NCI-H2227 treated with DMSO at 0.1 percent for 48 hours (cell line): ENCODE data around the gene TAF1L.
"Not testable (repeated sequence)": the region's sequence is repeated elsewhere in the genome, so short reads cannot be mapped to it uniquely, and the experiment has no call there.

Experiments used
- DNase-seq: peaks from one replicate; lab custom pipeline; 2025; lab: John Stamatoyannopoulos, UW

TAF1L gene, protein sequence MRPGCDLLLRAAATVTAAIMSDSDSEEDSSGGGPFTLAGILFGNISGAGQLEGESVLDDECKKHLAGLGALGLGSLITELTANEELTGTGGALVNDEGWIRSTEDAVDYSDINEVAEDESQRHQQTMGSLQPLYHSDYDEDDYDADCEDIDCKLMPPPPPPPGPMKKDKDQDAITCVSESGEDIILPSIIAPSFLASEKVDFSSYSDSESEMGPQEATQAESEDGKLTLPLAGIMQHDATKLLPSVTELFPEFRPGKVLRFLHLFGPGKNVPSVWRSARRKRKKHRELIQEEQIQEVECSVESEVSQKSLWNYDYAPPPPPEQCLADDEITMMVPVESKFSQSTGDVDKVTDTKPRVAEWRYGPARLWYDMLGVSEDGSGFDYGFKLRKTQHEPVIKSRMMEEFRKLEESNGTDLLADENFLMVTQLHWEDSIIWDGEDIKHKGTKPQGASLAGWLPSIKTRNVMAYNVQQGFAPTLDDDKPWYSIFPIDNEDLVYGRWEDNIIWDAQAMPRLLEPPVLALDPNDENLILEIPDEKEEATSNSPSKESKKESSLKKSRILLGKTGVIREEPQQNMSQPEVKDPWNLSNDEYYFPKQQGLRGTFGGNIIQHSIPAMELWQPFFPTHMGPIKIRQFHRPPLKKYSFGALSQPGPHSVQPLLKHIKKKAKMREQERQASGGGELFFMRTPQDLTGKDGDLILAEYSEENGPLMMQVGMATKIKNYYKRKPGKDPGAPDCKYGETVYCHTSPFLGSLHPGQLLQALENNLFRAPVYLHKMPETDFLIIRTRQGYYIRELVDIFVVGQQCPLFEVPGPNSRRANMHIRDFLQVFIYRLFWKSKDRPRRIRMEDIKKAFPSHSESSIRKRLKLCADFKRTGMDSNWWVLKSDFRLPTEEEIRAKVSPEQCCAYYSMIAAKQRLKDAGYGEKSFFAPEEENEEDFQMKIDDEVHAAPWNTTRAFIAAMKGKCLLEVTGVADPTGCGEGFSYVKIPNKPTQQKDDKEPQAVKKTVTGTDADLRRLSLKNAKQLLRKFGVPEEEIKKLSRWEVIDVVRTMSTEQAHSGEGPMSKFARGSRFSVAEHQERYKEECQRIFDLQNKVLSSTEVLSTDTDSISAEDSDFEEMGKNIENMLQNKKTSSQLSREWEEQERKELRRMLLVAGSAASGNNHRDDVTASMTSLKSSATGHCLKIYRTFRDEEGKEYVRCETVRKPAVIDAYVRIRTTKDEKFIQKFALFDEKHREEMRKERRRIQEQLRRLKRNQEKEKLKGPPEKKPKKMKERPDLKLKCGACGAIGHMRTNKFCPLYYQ (N-terminal part only)

DNA sequence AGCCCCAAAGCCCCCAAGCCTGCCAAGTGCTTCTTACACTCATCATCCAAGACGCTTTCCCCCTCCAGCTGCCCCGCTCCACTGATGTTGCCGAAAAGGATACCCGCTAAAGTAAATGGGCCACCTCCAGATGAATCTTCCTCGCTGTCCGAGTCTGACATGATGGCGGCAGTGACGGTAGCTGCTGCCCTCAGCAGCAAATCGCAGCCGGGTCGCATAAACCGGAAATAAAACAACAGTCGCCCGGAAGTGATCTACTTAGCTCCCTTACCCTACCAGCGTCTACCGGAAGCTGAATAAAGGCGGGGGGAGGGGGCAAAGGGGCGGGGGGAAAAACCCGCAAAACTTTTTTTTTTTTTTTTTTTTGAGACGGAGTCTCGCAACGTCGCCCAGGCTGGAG lies at the start of gene TAF1L:
TSS of gene TAF1L (minus strand) at position 308 of the 400 bp plus-strand sequence. CDS start at position 218, 90 bp downstream.
- DNase-seq, result no peak

DNA sequence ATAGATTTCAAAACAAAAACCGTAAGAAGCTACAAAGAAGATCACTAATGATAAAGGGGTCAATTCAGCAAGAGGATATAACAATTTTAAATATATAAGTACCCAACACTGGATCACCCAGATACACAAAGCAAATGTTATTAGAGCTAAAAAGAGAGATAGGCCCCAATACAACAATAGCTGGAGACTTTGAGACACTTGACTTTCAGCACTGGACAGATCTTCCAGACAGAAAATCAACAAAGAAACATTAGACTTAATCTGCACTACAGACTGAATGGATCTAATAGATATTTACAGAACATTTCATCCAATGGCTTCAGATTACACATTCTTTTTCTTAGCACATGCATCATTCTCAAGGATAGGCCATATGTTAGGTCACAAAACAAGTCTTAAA lies 46.3 kb upstream of the TAF1L start:
- DNase-seq, result no peak

DNA sequence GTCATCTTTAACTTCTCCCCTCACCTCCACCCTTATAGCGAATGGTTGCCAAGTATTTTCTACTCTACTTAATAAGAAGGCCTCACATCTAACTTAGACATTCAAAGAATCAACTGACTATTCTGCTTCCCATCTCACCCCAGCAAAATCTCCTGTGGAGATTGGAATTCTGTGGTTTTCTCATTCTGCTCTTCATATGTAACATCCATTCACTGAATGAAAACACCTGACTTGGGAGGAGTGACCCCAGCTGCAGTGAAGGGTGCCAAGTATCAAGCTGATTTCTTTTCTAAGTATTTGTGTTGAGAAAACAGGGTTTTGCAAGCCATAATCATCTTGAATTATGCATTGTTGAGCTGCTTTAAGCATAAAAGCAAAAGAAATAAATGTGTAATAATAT lies 42.5 kb upstream of the TAF1L start:
- DNase-seq, result no peak

DNA sequence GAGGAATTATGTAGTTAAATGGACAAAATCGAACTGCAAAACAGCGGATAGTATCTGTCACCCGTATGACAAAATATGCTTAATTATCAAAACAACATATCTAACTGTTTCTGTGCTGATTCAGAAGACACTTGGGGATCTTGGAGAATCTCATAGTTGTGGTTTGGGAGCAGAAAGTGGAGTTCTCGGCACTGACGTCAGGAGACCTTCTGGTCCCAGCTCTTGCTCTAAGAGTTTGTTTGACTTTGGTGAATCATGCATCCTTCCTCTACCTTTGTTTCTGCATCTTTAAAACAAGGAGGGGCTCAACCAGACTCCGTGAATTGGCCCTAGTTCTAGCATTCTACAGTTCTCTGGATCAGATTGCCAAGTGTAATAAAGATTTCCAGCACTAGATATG lies 37.0 kb upstream of the TAF1L start:
- DNase-seq, result no peak

DNA sequence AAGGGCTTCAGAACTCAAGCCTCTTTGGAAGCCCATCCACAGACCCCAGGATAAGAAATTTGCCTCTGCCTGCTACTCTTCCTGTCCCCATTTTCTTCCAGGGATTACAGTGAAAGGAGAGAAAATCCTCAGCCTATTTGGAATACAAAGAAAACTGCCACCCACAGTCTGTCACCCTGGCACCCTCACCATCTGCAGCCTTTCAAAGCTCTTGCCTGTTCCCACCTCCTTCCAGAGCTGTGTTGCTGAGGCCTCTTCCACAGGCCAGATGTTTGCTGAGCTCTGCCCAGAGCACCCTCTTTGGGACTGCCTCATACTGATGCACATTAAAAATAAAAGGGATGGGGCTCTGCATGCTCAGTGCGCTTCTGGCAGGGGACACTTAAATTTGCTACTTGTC lies 35.9 kb upstream of the TAF1L start:
- no peak for DNase-seq

DNA sequence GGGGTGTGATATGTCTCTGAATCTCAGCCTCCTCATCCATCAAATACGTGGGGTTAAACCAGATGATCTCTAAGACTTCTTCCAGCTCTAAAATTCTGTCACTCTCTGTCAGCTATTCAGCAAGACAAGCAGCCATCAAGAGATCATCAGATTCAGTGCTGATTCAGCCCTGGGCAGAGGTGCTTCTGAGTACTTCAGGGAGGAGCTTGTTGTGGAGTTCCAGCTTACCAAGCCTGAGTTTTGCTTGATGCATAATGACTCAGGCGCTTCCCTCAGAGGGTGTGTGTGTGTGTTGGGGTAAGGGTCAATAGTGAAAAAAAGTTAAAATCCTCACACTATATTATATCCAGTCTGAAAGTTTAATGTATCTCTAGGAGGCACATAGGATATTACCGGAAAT lies 29.6 kb upstream of the TAF1L start:
- no peak for DNase-seq

DNA sequence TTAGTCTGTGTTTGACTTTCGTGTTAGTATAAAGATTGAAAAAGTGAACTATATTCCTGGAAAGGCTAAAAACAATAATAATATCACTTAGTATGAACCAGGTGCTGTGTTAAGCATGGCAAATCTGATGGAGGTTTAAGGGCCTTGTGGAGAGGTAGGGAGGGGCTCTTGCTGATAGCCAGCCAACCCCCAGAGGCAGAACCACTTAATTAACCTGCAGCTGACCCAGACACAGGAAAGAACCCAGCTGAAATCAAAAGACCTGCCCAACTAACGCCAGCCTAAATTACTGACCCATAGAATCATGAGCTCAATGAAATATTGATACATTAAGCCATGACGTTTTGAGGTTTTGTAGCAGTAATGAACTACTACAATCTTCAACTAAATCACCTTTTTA lies 28.3 kb upstream of the TAF1L start:
- DNase-seq, result no peak

DNA sequence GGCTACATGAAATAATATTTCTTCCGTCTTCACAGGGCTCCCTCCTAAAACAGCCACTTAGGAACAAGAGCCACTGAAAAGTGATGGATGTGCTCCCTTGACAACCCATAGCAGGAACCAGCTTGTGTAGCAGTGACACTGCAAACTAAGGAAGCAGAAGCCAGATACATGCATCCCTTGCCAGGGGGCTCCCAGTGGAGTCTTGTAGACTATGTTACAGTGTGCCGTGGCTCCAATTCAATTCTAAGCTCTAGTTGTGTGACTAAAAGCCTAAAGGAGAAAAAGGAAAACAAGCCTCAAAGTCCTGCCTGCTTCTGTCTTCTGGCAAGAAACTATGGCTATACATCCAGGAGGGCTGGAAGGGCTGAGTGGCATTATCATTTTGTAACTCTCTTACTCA lies 12.2 kb upstream of the TAF1L start:
- DNase-seq, result no peak

DNA sequence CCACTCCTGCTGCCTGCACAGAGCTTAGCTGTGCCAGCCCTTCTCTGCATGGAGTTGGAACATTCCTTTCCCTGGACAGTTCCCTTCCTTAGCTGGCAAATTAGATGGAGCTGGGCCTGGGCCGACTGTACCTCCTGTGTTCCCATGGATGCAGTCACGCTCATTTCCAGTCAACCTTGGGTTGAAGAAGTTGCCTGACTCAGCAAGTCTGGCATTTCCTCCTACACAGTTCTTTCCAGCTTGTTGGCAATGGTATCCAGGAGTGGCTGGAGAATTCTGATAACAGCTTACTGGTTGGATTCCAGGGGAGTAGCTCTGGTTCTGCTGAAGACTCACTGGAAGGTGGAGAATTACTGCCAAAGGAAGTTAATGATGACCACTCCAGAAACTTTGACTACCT lies 9.2 kb upstream of the TAF1L start:
- DNase-seq, result no peak

DNA sequence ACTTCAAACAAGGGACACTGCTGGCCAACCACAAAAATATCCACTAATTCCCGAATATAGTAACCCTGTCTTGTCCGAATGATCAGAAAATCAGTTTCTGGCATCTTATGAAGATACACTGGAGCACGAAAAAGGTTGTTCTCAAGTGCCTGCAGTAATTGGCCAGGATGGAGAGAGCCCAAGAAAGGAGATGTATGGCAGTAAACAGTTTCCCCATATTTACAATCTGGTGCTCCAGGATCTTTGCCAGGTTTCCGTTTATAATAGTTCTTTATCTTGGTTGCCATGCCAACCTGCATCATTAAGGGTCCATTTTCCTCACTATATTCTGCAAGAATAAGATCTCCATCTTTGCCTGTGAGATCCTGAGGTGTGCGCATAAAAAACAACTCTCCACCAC lies 2.3 kb downstream of the TAF1L start:
- not testable (repeated sequence) for DNase-seq

DNA sequence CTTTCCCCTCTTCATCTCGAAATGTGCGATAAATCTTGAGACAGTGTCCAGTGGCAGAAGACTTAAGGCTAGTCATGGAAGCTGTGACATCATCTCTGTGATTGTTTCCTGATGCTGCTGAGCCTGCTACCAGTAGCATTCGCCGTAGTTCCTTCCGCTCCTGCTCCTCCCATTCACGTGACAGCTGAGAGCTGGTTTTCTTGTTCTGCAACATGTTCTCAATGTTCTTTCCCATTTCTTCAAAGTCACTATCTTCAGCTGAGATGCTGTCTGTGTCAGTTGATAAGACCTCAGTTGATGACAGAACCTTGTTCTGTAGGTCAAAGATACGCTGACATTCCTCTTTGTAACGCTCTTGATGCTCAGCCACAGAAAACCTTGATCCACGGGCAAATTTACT lies 3.5 kb downstream of the TAF1L start:
- no peak for DNase-seq

DNA sequence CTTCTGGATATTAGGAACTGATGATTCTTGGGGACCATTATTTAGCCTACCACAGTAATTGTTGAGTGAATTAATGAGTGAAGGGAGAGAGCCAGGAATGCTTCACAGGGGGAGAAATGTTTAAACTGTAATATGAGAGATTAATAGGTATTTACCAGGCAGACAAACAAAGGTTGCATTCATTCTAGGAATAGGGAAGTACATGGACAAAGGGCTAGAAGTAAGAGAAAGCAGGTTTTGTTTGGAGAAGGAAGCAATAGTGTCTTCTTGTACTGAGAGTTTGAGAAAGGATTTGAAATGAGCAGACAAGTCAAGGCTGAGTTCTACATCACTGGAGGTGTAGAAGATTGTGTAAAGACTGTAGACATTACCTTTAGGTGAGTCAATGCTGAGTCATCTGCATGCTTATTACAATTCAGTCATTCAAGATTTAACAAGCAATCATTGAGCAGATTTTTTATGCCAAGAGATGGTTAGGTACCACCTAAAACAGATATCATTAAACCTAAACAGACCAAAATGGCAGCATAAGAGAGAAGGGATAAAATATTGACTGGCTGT lies 8.0 kb downstream of the TAF1L start:
- no peak for DNase-seq

DNA sequence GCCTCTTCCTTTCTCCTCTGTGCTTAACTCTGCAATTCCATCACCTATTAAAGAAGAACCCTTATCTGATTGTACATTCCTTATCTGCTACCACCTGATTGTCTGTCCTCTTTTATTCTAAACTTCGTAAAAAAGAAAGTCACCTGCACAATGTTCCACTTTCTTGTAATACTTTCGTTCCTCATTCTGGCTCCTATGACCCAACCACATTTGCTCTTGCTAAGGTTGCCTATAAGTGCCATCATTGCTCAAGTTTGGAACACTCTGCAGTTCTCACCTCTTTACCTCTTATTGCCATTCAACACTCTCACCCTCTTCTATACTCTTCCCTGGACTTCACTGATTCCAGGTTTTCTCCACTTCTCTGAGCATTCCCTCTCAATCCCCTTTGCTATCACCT lies 10.1 kb downstream of the TAF1L start:
- DNase-seq, result no peak

DNA sequence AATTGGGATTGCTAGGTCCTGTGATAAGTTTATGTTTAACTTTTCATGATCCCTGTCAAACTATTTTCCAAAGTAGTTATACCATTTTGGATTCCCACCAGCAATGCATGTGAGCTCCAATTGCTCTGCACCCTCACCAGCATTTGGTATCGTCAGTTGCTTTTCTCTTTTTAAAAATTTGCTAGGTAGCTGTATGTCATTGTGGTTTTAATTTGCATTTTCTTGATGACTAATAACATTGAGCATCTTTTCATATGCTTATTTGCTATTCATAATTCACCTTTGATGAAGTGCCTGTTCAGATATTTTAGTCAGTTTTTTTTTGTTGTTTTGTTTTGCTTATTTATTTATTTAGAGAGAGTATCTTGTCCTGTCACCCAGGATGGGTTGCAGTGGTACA lies 12.5 kb downstream of the TAF1L start:
- DNase-seq, result no peak

DNA sequence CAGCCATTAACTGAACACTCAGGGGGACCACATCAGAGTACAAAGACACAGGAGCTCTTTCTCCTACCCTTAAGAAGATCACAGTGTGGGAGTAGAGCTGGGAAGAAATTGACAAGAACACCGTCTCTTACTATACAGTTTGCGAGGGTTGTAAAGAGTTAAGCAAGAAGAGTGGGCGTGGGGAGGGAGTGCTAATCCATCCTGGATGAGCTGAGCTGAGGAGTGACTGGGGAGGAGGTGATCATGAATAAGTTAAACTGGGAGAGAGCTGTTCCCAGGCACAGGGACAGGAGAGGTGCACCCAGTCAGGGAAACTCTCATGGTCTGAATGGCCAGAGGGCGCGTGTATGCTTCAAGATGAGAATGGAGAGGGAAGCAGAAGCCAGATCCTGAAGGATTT lies 17.2 kb downstream of the TAF1L start:
- no peak for DNase-seq

DNA sequence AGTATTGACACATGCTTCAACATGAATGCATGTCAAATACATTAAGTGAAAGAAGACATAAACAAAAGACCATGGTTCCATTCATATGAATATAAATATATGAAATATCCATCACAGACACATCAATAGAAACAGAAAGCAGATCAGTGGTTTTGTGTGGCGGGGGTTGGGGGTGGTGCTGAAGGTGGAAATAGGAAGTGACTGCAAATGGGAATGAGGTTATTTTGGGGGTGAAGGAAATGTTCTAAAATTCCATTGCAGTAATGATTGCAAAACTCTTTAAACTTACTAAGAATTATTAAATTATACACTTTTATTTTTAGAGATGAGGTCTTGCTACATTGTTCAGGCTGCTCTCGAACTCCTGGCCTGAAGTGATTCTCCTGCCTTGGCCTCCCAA lies 28.7 kb downstream of the TAF1L start:
- no peak for DNase-seq

DNA sequence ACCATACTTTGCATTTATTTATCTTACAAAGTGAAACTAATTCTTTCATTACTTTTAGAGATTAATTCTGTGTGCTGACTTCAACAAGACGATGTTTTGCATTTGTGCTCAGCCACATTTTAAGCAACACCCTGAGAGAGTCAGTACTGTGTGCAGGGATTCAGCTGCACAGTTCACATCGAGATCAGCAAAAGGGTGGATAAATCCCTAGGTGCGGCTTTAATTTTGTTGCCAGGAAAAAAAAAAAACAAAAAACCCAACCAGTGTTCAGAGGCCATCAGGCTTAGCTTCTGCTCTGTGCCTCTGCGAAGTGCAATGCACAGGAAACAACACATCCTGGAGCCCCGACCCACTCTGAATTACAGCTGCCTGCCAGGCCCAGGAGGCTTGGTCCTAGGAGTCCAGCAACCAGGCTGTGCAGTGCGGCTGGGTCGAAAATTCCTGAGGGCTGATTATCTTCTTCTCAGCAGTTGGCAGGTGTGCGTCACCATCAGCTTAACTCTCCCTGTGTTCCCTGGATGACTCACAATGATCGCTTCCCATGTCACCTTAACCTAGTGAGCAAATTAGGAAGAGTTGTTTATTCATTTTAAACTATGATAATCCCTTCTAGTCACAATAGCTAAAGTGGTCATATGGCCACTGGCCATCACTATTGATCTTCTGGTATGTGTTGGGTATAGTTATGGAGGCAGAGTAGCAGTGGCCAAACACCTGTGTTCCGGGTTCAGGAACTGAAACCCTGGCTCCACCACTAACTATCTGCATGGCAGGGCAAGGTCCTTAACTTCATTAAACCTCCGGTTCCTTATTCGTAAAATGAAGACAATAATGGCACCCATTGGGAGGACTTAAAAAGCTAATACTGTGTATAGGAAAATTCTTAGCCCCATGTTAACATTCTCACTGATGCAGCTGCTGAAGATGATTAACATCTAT lies 31.3 kb downstream of the TAF1L start:
- no peak for DNase-seq

DNA sequence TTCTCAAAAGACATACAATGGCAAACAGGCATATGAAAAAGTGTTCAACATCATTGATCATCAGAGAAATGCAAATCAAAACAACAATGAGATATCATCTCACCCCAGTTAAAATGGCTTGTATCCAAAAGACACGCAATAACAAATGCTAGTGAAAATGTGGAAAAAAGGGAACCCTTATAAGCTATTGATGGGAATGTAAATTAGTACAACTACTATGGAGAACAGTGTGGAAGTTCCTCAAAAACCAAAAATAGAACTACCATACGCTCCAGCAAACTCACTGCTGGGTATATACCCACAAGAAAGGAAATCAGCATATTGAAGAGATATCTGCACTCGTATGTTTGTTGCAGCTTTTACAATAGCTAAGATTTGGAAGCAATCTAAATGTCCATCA lies 36.4 kb downstream of the TAF1L start:
- DNase-seq, result not testable (repeated sequence)

DNA sequence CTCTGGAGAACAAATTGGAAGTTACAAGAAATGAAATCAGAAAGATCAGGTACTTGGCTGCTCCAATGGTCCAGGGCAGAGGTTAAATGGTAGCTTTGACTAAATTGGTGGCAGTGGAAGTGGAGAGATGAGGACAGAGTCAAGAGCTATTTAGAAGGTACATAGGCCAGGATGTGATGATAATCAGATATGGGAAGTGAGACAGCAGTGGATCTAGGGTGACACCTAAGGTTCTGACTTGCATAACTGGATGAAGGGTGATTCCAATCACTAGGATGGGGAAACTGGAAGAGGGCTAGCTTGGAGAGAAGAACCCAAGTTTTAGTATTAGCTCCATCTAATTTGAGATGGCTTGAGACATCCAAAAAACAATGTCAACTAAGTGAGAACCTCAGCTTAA lies 38.5 kb downstream of the TAF1L start:
- no peak for DNase-seq

DNA sequence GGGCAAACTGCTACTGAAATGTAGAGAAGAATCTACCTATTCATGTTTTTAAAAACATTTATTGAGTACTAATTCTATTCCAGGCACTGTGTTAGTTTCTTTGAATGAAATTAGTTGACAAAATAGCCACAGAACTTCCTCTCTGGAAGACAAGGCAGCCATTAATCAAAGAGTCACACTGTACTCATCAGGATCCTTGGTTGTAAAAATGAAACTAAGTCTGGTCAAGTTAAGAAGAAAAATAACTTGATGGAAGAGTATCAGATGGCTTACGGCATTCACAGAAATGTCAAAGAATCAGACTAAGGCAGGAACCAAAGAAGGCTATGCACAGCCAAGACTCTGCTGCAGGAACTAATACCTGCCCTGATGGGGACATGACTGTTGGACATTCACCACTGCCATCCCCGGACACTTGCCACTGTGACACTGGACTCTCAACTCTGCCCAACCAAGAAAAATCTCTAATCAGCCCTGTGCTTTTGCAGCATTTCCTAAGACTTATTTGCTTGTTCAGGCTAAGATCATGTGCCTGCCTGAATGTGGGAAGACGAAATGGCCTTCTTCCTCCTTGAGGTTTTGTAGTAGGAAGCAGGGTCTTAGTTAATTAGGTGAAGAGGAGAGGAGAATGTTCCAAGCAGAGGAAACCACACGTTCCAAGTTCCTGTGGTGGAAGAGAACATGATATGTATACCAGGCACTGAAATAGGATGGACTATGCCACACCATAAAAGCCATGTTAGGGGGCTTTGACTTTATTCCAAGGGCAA lies 39.2 kb downstream of the TAF1L start:
- no peak for DNase-seq
